NCI-H2081 (cell line): ENCODE data around the gene PRKAB1.
"Not testable (repeated sequence)": the region's sequence is repeated elsewhere in the genome, so short reads cannot be mapped to it uniquely, and the experiment has no call there.

Experiments used
- DNase-seq, 2 experiments: peaks; one replicate each; lab custom pipeline; 2025; lab: John Stamatoyannopoulos, UW

PRKAB1 gene, protein sequence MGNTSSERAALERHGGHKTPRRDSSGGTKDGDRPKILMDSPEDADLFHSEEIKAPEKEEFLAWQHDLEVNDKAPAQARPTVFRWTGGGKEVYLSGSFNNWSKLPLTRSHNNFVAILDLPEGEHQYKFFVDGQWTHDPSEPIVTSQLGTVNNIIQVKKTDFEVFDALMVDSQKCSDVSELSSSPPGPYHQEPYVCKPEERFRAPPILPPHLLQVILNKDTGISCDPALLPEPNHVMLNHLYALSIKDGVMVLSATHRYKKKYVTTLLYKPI

DNA sequence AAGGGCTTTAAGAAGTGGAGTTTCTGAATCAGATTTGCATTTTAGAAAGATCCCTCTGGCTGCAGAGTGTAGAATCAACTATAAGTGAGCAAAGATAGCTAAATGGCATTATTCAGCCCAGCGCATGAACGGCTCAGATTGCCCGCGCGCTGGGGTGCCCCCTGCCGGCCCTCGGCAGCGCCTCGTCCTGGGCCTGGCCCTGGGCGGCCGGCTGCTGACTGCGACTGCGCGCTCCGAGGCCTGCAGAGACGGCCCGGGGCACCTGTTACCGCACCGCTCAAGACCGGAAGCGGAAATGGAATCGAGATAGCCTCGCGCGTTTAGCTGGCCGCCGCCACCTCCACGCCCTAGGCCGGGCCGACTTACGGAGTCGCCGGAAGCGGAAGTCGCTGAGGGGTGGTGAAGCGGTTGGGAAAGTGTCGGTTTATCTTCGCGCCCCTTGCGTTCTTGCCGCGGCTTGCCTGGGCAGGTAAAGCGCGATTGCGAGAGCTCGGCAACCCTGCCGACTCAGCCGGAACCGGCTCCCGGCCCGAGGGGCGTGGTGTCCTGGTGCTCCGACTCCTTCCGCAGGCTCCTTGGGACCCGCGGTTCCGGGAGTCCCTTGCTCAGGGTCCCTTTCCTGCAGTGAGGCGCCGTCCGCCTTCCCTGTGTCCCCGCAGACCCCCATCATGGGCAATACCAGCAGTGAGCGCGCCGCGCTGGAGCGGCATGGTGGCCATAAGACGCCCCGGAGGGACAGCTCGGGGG, at the start of gene PRKAB1:
TSS of gene PRKAB1 (plus strand) at position 557 of the 747 bp plus-strand sequence. CDS start at position 669, 112 bp downstream.
- peak; percentile 98 for DNase-seq

DNA sequence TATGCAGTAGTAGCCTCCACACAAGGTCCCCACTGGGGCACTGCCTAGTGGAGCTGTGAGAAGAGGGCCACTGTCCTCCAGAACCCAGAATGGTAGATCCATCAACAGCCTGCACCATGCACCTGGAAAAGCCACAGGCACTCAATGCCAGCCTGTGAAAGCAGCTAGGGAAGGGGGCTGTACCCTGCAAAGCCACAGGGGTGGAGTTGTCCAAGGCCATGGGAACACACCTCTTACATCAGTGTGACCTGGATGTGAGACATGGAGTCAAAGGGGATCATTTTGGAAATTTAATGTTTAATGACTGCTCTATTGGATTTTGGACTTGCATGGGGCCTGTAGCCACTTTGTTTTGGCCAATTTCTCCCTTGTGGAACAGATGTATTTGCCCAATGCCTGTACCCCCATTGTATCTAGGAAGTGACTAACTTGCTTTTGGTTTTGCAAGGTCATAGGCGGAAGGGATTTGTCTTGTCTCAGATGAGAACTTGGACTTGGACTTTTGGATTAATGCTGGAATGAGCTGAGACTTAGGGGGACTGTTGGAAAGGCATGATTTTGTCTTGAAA, 49.5 kb upstream of the PRKAB1 start:
- not testable (repeated sequence) for DNase-seq

DNA sequence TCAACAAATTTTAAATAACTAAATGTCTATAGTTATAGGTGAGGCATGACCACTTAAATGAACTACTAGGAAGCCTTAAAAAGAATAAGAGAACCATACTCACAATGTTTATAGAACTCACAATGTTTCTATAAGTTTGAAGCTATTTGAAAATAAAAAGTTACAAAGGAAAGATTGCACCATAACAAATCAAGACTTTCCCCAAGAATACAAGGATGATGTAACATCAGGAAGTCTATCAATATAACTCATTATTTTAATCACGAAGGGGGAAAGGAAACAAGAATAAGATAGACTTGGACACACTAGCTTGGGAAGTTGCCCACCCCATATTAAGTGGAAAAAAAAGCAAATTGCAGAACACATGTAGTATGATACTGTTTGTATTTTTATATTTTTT, 47.4 kb upstream of the PRKAB1 start:
- DNase-seq, result no peak

DNA sequence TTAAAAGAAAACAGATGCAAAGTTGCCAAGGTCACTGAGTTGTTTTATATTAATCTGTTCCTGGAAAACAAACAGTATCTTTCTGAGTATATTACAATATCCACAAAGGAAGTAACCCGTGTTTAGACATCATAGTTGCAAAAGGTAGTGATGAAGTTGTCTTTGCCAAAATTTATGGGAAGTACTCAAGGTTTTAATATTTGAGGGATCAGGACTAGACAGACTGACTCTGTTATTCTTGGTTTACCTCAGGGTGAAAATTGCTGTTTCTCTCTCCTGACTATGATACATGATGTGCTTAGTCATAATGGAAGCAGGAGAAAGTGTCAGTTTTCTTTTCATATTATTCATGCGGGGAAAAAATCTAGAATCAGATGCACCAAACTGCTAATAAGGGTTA, 46.1 kb upstream of the PRKAB1 start:
- DNase-seq, result no peak

DNA sequence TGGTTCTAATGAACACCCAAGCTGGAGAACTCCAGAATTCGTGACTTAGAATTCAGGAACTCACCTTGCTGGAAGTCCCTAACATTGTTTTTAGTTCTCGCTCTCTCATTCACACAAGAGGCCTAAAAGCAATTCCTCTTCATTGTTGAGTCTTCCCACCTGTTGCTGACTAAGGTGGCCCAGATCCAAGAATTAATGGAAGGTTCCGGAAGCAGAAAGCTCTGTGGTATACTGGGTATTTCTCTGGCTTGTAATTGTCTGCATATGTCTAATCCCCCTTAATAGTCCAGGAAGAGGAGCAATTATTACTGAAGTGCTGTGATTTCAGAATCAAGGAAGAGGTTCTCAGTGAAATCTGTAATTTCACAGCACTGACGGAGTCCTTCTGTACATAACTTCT, 43.0 kb upstream of the PRKAB1 start:
- DNase-seq, result peak; percentile 5 to 35

DNA sequence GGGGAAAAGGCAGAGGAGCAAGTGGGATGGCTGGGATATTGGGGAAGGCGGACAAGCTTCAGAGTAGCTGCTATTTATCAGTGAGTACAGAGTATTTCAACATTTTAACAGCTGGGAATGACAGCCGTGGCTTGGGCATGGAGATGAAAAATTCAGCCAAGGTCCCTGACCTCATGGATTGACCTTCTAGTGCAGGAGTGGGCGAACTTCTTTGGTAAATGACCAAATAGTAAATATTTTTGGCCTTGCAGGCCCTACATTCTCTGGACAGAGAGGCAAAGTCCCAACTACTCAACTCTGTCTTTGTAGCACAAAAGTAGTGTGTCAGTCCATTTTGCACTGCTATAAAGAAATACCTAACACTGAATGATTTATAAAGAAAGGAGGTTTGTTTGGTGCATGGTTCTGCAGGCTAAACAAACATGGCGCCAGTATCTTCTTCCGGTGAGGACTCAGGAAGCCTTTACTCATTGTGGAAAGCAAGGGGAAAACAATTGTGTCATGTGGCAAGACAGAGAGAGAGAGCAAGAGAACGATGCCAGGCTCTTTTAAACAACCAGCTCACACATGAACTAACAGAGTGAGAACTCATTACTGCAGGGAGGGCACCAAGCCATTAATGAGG, 40.8 kb upstream of the PRKAB1 start:
- no peak for DNase-seq

DNA sequence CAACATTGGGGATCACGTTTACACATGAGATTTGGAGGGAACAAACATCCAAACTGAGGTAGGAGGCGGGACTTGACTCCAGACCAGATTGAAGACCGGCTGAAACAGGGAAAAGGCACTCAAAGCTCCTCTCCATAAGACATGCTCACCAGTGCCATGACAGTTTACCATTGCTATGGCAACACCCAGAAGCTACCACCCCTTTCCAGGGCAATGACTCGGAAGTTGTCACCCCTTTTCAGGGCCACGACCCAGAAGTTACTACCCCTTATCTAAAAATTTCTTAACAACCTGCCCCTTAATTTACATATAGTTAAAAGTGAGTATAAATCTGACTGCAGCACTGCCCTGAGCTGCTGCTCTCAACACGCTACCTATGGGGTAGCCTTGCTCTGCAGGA, 40.2 kb upstream of the PRKAB1 start:
- DNase-seq, result no peak

DNA sequence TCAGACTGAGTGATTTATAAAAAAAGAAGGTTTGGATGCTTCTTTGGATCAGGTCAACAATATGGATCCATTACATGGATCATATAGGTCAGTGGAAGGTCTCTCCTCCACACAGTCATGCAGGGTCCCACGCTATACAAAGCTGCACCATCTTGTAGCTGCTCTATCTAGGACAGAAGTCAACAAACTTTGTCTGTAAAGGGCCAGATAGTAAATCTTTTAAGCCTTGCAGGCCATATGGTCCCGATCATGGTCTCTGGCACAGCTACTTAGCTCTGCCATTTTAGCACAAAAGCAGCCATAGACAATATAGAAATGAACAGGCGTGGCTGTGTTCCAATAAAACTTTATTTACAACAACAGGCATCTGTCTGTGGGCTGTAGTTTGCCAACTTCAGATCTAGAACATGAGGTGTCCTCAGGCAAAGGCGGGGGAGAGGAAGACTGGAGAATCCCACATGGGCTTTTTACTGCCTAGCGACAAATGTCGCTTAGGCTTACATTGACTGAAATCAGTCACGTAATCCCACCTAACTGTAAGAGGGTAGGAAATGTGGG, 37.6 kb upstream of the PRKAB1 start:
- no peak for DNase-seq

DNA sequence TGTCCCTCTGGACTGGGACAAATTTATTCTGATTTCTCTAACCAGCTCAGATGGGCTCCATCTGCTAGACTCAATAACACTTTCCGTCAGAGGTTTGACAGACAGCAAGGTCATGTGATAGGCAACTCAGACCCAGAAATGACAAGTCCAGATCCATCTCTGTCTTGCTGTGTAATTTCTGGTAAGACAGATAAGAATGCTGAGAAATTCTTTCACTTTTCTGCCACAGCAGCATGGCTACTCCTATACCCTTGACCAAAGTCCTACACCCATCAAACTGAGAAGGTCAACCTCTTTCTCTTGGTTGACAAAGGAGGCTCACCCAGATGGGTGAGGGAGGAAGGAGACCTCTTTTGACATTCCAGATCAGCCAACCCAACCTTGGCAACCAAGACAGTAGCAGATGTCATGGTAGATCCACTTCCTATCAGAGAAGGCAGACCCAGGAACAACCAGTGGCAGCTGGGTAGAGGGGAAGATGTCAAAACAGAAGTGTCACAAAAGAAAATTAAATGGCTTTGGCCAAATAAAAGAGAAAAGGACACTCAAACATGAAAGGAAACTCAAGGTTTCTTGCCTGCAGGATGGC, 36.9 kb upstream of the PRKAB1 start:
- no peak for DNase-seq

DNA sequence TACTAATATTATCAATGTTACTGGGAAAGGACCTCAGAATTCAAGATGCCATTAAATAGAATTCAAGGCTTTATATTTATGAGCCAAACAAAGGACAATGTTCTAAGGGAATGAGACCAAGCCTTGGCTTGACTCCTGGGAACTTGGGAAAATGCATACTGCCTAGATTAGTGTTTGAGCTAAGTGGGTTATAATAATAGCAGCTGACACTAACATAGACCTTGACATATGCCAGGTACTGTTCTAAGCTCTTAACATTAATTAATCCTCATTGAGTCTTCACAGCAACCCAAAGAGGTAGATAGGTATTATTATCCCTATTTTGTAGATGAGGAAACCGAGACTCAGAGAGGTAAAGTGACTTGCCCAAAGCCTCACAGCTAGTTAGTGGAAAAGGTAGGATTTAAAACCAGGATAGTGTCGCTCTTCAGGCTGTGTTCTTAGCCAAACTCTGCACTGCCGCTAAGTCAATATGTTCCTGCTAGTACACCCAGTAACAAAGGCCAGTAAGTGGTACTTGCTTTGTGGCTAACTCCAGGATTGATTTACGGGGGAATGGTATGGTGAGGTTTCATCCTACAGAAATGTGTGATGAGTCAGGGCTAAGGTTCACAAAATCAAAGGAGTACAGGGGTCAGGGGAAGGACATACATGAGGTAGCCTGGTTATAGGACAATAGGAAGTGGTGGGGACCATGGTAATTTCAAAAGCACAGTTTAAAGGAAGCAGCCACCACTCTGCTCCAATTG, 35.8 kb upstream of the PRKAB1 start:
- DNase-seq, result no peak

DNA sequence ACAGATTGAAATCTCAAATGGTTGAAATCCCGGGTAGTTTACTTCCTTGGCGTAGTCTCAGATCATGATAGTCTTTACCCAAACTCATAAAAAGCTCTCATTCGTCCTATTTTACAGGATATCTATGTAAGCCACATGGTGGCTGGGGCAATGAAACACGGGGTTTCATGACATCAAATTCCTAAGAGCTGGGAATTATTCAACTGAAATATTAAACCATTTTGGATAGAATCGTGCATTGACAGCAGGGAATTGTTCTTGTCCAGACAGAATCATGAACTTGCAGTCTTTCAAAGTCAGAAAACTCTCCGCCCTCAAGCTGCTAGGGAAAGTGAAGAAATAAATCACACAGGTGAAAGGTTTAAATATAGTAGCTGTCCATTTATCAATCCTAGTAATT, 33.2 kb upstream of the PRKAB1 start:
- no peak for DNase-seq

DNA sequence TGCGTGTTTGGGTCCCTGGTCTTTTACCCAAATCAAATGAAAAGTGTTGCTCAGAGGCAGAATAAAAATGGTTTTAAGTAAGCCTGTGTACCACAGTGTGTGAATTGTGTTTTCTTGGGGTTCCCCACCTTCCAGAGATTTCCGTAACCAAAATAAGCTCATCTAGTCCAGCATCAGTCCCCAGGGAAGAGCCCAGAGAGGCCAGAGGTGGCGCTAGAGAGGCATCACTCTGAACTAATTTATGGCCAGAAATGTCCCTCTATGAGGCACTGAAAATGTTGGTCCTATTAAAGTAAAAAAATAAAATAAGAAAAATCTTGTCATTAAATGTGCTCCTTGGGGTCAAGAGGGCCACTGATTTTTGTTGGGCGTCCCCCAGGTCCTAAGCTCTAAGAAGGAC, 24.9 kb upstream of the PRKAB1 start:
- DNase-seq, result no peak

DNA sequence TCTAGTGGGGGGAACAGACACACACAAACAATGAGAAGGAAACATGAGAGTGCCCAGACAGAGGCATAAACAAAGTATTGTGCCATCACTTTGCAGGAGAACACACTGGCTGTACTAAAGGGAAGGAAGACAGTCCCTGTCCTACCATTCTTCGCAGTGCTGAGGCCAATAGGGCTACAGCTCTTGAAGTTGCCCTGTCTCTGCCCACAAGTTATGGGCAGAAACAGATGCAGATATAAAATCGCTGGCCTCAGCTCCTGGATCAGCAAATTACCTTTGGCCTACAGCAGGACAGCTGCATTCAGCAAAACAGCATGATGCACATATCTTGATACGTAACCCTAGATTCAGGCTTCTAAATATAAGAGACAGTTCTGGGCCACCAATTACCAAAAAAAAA, 23.0 kb upstream of the PRKAB1 start:
- no peak for DNase-seq

DNA sequence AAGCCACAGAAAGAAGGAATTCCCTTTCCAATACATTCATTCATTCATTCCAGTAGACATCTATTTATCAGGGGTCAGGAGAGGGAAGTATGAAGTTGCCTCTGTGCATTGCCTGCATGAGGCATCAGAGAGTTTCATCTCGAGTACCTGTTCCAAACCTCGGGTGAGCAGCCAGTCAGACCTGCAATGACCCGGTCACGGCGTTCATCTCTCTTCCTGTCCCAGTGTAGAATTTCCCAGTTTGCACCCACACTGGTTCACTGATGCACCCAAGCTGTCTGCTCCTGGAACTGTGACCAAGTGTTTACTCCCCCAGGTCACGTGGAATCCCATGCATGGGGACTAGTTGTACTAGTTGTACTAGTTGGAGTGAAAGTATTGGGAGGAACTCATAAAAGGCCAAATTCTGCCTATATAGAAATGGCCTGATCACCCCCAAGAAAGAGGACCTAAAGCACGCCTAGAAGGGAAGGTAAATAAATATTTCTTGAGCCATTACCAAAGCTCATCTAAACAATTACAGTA, 22.3 kb upstream of the PRKAB1 start:
- no peak for DNase-seq

DNA sequence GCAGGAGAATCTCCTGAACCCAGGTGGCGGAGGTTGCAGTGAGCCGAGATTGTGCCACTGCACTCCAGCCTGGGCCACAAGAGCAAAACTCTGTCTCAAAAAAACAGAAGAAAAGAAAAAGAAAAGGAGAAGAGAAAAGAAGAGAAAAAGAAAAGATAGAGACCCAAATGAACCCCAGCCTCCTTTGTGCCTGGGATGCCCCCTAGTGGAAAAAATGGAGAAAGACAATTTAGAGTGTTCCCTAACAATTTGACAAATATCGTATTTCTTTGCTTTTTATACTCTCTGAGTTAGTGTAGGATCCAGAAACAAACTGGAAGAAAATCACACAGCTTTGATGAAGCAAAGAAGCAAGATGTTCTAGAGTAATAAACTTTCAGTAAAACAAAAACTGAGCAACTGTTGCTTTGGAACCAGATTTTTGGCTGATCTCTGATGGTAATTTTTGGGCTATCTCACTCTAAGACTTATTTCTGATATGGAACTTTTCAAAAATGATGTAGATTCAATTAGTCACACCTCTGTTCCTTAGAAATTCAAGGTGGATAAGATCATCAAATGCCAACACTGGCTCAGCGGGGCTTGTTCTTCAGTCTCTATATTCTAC, 18.6 kb upstream of the PRKAB1 start:
- peak; percentile 15 to 18 for DNase-seq

DNA sequence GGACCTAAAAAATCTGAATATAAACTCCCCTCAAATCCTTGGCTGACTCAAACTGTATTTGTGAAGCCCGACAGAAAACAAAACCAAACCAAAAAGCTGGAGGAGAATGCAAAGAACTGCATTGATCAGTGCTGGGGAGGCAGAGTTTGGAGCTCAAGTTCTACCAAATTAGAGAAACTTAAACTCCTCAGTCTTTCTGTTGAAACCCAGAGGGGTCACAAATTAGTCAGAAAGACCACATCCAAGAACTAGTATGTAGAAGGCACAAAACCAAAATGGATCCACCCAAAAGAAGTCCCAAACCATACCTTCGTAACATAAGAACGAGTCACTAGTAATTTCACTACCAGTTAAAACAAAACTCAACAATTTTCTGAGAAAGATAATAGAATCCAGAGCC, 15.3 kb upstream of the PRKAB1 start:
- DNase-seq, result no peak

DNA sequence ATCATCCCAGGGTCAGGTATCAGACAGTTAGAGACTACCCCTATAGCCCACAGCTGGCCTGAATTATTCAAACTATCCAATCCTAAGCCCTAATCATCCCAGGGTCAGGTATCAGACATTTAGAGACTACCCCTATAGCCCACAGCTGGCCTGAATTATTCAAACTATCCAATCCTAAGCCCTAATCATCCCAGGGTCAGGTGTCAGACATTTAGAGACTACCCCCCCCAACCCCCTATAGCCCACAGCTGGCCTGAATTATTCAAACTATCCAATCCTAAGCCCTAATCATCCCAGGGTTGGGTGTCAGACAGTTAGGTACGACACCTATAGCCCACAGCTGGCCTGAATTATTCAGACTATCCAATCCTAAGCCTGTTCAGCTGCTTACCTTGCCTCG, 10.9 kb upstream of the PRKAB1 start:
- DNase-seq, result not testable (repeated sequence)

DNA sequence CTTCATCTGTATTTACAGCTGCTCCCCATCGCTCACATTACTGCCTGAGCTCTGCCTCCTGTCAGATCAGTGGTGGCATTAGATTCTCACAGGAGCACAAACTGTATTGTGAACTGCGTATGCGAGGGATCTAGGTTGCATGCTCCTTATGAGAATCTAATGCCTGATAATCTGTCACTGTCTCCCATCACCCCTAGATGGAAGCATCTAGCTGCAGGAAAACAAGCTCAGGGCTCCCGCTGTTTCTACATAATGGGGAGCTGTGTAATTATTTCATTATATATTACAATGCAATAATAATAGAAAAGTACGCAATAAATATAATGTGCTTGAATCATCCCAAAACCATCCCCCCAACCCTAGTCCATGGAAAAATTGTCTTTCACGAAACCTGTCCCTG, 9.8 kb upstream of the PRKAB1 start:
- DNase-seq, result not testable (repeated sequence)

DNA sequence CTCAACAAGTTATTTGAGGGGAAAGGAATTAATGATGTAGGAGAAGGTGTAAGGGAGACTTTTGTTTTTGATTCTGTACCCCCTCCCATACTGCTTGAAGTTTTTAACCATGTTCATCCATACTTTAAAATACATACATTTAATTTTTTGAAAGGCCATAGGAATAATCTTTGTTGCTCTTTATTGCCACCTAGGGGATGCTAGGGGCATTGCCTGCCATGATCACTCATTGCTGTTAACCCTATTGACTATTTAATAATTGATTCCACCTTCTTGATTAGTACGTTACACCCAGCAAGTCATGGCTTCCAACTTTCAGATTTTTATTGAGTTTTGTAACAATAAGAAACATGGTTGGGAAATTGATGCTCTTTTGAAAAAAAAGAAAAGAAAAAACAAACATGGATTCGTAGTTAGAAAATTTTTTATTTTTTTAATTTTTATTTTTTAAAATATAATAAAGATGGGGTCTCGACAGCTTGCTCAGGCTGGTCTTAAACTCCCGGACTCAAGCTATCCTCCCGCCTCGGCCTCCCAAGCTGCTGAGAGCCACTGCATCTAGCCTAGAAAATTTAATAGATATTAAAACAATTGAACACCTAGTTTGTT, 8.5 kb upstream of the PRKAB1 start:
- DNase-seq, result peak in 1 of 2 experiments; percentile 43

DNA sequence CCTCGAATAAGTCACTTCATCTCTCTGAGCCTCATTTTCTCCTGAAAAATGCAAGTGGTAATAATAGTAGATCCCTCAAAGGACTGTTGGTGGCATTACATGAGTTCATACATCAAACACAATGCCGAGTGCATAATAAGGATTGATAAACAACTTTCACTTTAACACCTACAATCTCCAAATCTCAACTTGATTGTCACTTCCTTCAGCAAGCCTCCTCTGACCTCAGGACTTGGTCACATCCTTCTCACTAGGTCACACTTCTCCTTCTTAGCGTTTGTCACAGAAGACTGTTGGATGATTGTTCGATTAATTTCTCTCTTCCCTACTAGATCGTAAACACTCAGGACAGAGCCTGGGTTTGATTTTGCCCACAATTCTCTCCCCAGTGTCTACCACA, 7.9 kb upstream of the PRKAB1 start:
- DNase-seq, result no peak
